HT1080 (cell line): ENCODE data around the gene PRKN. TPM values are rescaled to one million over a fixed set of nuclear protein-coding genes. Genes with fewer than 3 reads are reported as not detected.
"Not testable (repeated sequence)": the region's sequence is repeated elsewhere in the genome, so short reads cannot be mapped to it uniquely, and the experiment has no call there.

Source experiments
- DNase-seq: peaks from one replicate; pipeline ENCODE4 v3.0.0-alpha.2; 2015; ENCODE audit warnings: low read depth
- total RNA-seq: library from RNA; depleted of rRNA; stranded (reverse); fragments of >200 nt; shearing (Covaris generic); gene quantifications from 2 replicates; pipeline ENCODE4 v1.2.3, GENCODE V29; 2014

The PRKN gene
- total RNA-seq, 1 experiment from 2014 or later = not detected

- no peak for DNase-seq
Observed at GRCh38 chr6:162541019-162541601, 186.5 kb downstream of the PRKN start.

GRCh38 chr6:162539321-162539720 lies 188.2 kb downstream of the PRKN start:
- no peak for DNase-seq

- DNase-seq = no peak
Observed at GRCh38 chr6:162538643-162539064, 188.9 kb downstream of the PRKN start.

GRCh38 chr6:162533009-162533400 lies 194.6 kb downstream of the PRKN start:
- peak; percentile 15 for DNase-seq

- DNase-seq = no peak
Observed at GRCh38 chr6:162532283-162533008, 195.1 kb downstream of the PRKN start.

- not testable (repeated sequence) for DNase-seq
Observed at GRCh38 chr6:162531391-162531790, 196.2 kb downstream of the PRKN start.

- no peak for DNase-seq
Observed at GRCh38 chr6:162528538-162528937, 199.0 kb downstream of the PRKN start.

- no peak for DNase-seq
Observed at GRCh38 chr6:162526960-162527359, 200.6 kb downstream of the PRKN start.

- DNase-seq = no peak
Observed at GRCh38 chr6:162525181-162525580, 202.4 kb downstream of the PRKN start.

- DNase-seq = no peak
Observed at GRCh38 chr6:162512744-162513143, 214.8 kb downstream of the PRKN start.

GRCh38 chr6:162497389-162497788 lies 230.2 kb downstream of the PRKN start:
- no peak for DNase-seq

- no peak for DNase-seq
Observed at GRCh38 chr6:162493917-162494316, 233.6 kb downstream of the PRKN start.

- no peak for DNase-seq
Observed at GRCh38 chr6:162491637-162492036, 235.9 kb downstream of the PRKN start.

GRCh38 chr6:162489101-162489976 lies 238.2 kb downstream of the PRKN start:
- no peak for DNase-seq

- no peak for DNase-seq
Observed at GRCh38 chr6:162488444-162488843, 239.1 kb downstream of the PRKN start.

GRCh38 chr6:162485464-162485863 lies 242.1 kb downstream of the PRKN start:
- no peak for DNase-seq

- no peak for DNase-seq
Observed at GRCh38 chr6:162481938-162482337, 245.6 kb downstream of the PRKN start.

- no peak for DNase-seq
Observed at GRCh38 chr6:162481320-162481719, 246.2 kb downstream of the PRKN start.

- no peak for DNase-seq
Observed at GRCh38 chr6:162478192-162478671, 249.3 kb downstream of the PRKN start.

- DNase-seq = no peak
Observed at GRCh38 chr6:162474722-162475121, 252.8 kb downstream of the PRKN start.

- DNase-seq = no peak
Observed at GRCh38 chr6:162471842-162472241, 255.7 kb downstream of the PRKN start.

GRCh38 chr6:162468326-162468725 lies 259.2 kb downstream of the PRKN start:
- DNase-seq = no peak
